ENCODE results near the gene FILIP1L. TPM values are rescaled to one million over a fixed set of nuclear protein-coding genes. Genes with fewer than 3 reads are reported as not detected.

The FILIP1L gene
- total and polyA plus RNA-seq, 2 of the 4 experiments (the other 2 are of a cell fraction) = 11.5 to 19.9 TPM

DNA sequence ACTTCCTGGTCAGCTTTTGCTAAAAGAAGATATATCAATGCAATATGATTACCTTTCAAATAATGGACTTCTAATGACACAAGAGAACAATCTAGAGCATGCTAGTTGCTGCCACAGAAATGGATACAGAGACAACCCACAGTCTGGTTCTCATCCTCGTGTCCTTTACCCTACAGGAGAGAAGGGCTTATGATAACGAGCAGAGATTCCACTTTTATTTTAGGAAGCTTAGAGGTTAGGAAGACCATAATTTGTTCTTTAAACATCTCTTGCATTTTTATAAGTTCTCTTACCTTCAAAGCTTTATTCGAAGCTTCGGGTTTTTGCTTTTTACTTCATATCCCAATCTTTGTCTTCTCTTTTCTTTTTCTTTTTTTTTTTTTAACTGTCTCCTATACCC, 39.1 kb downstream of the FILIP1L start (continued):
- TF ChIP-seq SMC3 (IDR thresholded peaks at IDR 0.05; ENCODE audit: low read depth, low read length) (no peak), NFE2L2 (IDR thresholded peaks at IDR 0.05; ENCODE audit: low read depth, low read length) (no peak)

GRCh38 chr3:100073714-100074307, 40.5 kb downstream of the FILIP1L start:
- no peaks in the 10 kb centered on the region for H4K20me1 ChIP-seq (ENCODE audit: insufficient read depth, low read length)
- H3K56ac ChIP-seq (ENCODE audit: extremely low read depth, insufficient read depth, low read length) = peak overlapping the region; percentile 99
- ChIA-PET CTCF (interaction anchor here (1.4 kb wide), 1 partner anchor 180 kb away, joined by 5 read pairs; no protein-coding TSS in a partner anchor), POLR2A (ENCODE audit: unreplicated experiment) (interaction anchor here (0.5 to 1.9 kb wide), 11 partner anchors 9 to 197 kb away, joined by 3 to 16 read pairs (median 4); partner anchors contain the start of gene TBC1D23)
- peak overlapping the region; percentile 98 for H2BK5ac ChIP-seq (ENCODE audit: low read depth, low read length, poor library complexity, severe bottlenecking)
- peak overlapping the region; percentile 89 for H3K14ac ChIP-seq (replicated peaks; ENCODE audit: low read depth, low read length)
- H3K9me1 ChIP-seq (ENCODE audit: insufficient read depth, low read length) = peaks cover 13% of the 10 kb centered on the region
- peak overlapping the region; percentile 95 for H3K4ac ChIP-seq (ENCODE audit: low read depth, low read length)
- peak overlapping the region; percentile 89 for H3K9ac ChIP-seq (ENCODE audit: low read depth, low read length)
- peak overlapping the region; percentile 100 for H4K5ac ChIP-seq (ENCODE audit: low read depth, low read length)
- intact Hi-C loops (cut with micrococcal nuclease) = loop anchor here (2.0 to 10.0 kb wide), 3 partner anchors 33 to 1601 kb away; partner anchors contain the start of gene ZBTB11
- no peaks in the 10 kb centered on the region for H3K9me3 ChIP-seq (ENCODE audit: control insufficient read depth, insufficient read depth, low read length)
- H2AFZ ChIP-seq (replicated peaks; ENCODE audit: low read length, poor library complexity) = peak overlapping the region; percentile 71
- DNase-seq = peak; percentile 97
- H2BK15ac ChIP-seq (ENCODE audit: low read depth, low read length) = peak overlapping the region; percentile 96
- H3K23ac ChIP-seq (ENCODE audit: low read depth, low read length) = peak overlapping the region; percentile 97
- peak overlapping the region; percentile 83 for H2AK5ac ChIP-seq (ENCODE audit: low read depth, low read length)
- H3K18ac ChIP-seq (ENCODE audit: low read depth, low read length) = peak overlapping the region; percentile 99
- no peaks in the 10 kb centered on the region for H3K36me3 ChIP-seq (ENCODE audit: control insufficient read depth, insufficient read depth, low read length)
- H3K27me3 ChIP-seq (ENCODE audit: control insufficient read depth, insufficient read depth, low read length) = no peaks in the 10 kb centered on the region
- in situ Hi-C loops (cut with MboI; ENCODE audit: low sequenced_read_pairs) = loop anchor here (25.0 kb wide), 2 partner anchors 112 to 212 kb away; no protein-coding TSS in a partner anchor
- peak overlapping the region; percentile 97 for H2BK120ac ChIP-seq (ENCODE audit: low read depth, low read length)
- peak overlapping the region; percentile 78 for H3K4me2 ChIP-seq (ENCODE audit: low read depth, low read length)
- peak overlapping the region; percentile 95 for H4K91ac ChIP-seq (ENCODE audit: insufficient read depth, low read depth, low read length)
- peak overlapping the region; percentile 97 for H2BK20ac ChIP-seq (ENCODE audit: low read depth, low read length)
- peak overlapping the region; percentile 15; the same call in 1 of the 2 replicates for H3K4me3 ChIP-seq (ENCODE audit: insufficient read depth, low read depth, low read length)
- 0% methylated on average over 1 of the region's 10 CpGs; no CpG with 5 or more reads in 1 of the 2 experiments for WGBS, 2 experiments (ENCODE audit: extremely low coverage in 2 of 2, insufficient read length in 1 of 2)
- peaks cover 27% of the 10 kb centered on the region for H3K4me1 ChIP-seq (ENCODE audit: control insufficient read depth, insufficient read depth, low read length)
- peak overlapping the region; percentile 99 for H3K27ac ChIP-seq (ENCODE audit: insufficient read depth, low read length)
- H4K8ac ChIP-seq (ENCODE audit: low read depth in 2 of 2, low read length in 2 of 2) = peak overlapping the region; percentile 81 to 97
- no TSS peak for BruUV-seq (replicated peaks)
- ATAC-seq (ENCODE audit: low read depth) = peak; percentile 93
- peak overlapping the region; percentile 75 for H2AK9ac ChIP-seq (replicated peaks; ENCODE audit: low read depth, low read length, poor library complexity)
- dilution Hi-C loops (cut with HindIII; ENCODE audit: low sequenced_read_pairs, unreplicated experiment) = no loop called here
- H3K79me1 ChIP-seq (ENCODE audit: low read depth in 1 of 2, low read length in 2 of 2) = peaks cover 9 to 21% of the 10 kb centered on the region in 2 experiments; a peak in 3 of 4 replicates
- TF ChIP-seq MAFK (IDR thresholded peaks at IDR 0.05; ENCODE audit: low read depth, low read length) = peak; percentile 28; the same call in 1 of the 2 replicates
- peak; percentile 17; the same call in 1 of the 2 replicates for TF ChIP-seq SMC3 (IDR thresholded peaks at IDR 0.05; ENCODE audit: low read depth, low read length)
- TF ChIP-seq CHD1 (IDR thresholded peaks at IDR 0.05; ENCODE audit: low read depth, low read length) = peak; percentile 82; the same call in 1 of the 2 replicates
- no peak for TF ChIP-seq ELK1 (IDR thresholded peaks at IDR 0.05; ENCODE audit: borderline replicate concordance, low read depth, low read length)
- TF ChIP-seq MAZ (IDR thresholded peaks at IDR 0.05; ENCODE audit: borderline replicate concordance, low read depth, low read length) = peak; percentile 48; the same call in 1 of the 2 replicates
- no peak for TF ChIP-seq MXI1 (IDR thresholded peaks at IDR 0.05; ENCODE audit: borderline replicate concordance, low read depth, low read length)
- peak; percentile 77 for TF ChIP-seq FOS (IDR thresholded peaks at IDR 0.05; ENCODE audit: low read depth, low read length)
- TF ChIP-seq RFX5 (IDR thresholded peaks at IDR 0.05; ENCODE audit: low read depth, low read length) = no peak
- peak; percentile 50 for TF ChIP-seq BHLHE40 (IDR thresholded peaks at IDR 0.05; ENCODE audit: low read depth, low read length)
- TF ChIP-seq RAD21 (IDR thresholded peaks at IDR 0.05; ENCODE audit: low read length) = peak; percentile 16
- TF ChIP-seq RCOR1 (IDR thresholded peaks at IDR 0.05; ENCODE audit: insufficient replicate concordance, low read length) = peak; percentile 18
- TF ChIP-seq NFE2L2 (IDR thresholded peaks at IDR 0.05; ENCODE audit: low read depth, low read length) = peak; percentile 23; the same call in 1 of the 2 replicates

Data from IMR-90 (cell line).